Breast epithelium (tissue), 4 donors: Measurements from ENCODE around the gene FCAMR. TPM values are rescaled to one million over a fixed set of nuclear protein-coding genes. Genes with fewer than 3 reads are reported as not detected.

ENCODE experiments used
- DNase-seq, 2 donors: peaks; one replicate each; pipeline ENCODE4 v3.0.0-alpha.2; 2019; ENCODE audit warnings: low spot score in 2 of 2
- H3K27ac ChIP-seq, 2 donors: fragments of 200-600 bp; sonication (generic) in 1 of 2; one replicate each; pipeline ENCODE4 v1.5.1; 2016 to 2019; ENCODE audit warnings: mild to moderate bottlenecking in 1 of 2
- H3K27me3 ChIP-seq, 2 donors: fragments of 200-600 bp; sonication (generic) in 1 of 2; one replicate each; pipeline versions ENCODE4 v1.5.1 to v1.6.0; 2017 to 2019; ENCODE audit warnings: control low read depth in 1 of 2, mild to moderate bottlenecking in 1 of 2
- H3K36me3 ChIP-seq: fragments of 200-600 bp; one replicate; pipeline ENCODE4 v1.5.1; 2019
- H3K4me1 ChIP-seq, 2 donors: fragments of 200-600 bp; sonication (generic); one replicate each; pipeline ENCODE4 v1.5.1; 2016 to 2019; ENCODE audit warnings: control low read depth in 1 of 2
- H3K4me3 ChIP-seq, 3 donors: fragments of 200-600 bp; sonication (generic); 1 replicate in 2 of 3; 2 replicates in 1 of 3; pipeline ENCODE4 v1.5.1; 2016 to 2019; ENCODE audit warnings: mild to moderate bottlenecking in 3 of 3, moderate library complexity in 2 of 3
- H3K9me3 ChIP-seq, 2 donors: fragments of 200-600 bp; sonication (generic) in 1 of 2; one replicate each; pipeline ENCODE4 v1.5.1; 2016 to 2019; ENCODE audit warnings: control low read depth in 1 of 2
- POLR2A ChIP-seq: fragments of 450-650 bp; IDR thresholded peaks from one replicate; pipeline ENCODE4 v1.6.1; 2016; ENCODE audit warnings: antibody characterized with exemption, mild to moderate bottlenecking, moderate library complexity
- POLR2AphosphoS5 ChIP-seq, 3 donors: sonication (generic); formaldehyde crosslinking; IDR thresholded peaks; one replicate each; pipeline ENCODE4 v1.6.1; 2017; ENCODE audit warnings: antibody characterized with exemption in 3 of 3
- intact Hi-C: fragments of 100-400 bp; cut with DNase I; formaldehyde crosslinking; loops from one replicate; pipeline ENCODE4 v1.15.1; 2023; ENCODE audit warnings: low total_unique reads
- total RNA-seq, 3 donors: library from RNA; depleted of rRNA; stranded (reverse); fragments of >200 nt; gene quantifications; one replicate each; pipeline ENCODE4 v1.1.0, GENCODE V29; 2016
- TF ChIP-seq, protein P1 (sequence below), 3 donors: fragments of 450-650 bp; IDR thresholded peaks; one replicate each; pipeline ENCODE4 v1.5.1; 2016 to 2017; ENCODE audit warnings: antibody characterized with exemption in 3 of 3, mild to moderate bottlenecking in 3 of 3, moderate library complexity in 3 of 3

Gene FCAMR
- total RNA-seq, 3 donors from 2014 or later = not detected

DNA sequence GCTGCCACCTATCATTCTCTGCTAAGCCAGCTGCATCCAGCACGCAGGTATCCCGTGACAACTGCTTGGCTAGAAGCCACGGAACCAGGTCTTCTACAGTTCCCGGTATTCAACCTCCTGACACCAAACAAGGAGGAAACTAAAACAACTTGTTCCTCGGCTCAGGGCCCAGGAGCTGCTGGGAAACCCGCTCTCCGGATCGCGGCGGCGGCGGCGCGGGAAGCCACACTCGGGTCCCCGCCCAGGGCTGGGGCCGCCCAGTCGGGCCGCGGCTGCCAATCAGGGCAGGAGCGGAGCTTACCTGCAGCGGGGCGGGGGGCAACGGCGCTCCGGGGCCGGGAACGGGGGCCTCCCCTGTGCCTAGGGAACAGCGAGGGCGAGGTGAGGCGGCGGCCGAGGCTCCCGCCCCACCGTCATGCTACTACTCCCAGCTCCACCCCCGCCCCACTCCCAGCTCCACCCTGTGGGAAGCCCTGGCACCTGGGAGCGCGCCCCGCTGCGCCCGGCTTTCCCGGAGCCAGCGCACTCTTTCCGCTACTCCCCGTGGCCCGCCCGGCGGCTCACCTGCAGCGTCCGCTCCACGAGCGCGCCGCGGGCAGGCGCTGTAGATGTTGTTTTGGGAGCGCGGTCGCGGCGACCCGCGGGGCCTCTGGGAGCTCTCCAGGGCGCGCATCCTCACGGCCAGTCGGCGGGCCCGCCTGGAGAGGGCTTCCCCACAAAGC is 60.9 kb downstream of the FCAMR start:
- peak in 2 of 3 donors; percentile 7 to 55 for TF ChIP-seq POLR2AphosphoS5 (IDR thresholded peaks at IDR 0.05)
- TF ChIP-seq POLR2A = peak; percentile 37
- TF ChIP-seq, protein P1, sequence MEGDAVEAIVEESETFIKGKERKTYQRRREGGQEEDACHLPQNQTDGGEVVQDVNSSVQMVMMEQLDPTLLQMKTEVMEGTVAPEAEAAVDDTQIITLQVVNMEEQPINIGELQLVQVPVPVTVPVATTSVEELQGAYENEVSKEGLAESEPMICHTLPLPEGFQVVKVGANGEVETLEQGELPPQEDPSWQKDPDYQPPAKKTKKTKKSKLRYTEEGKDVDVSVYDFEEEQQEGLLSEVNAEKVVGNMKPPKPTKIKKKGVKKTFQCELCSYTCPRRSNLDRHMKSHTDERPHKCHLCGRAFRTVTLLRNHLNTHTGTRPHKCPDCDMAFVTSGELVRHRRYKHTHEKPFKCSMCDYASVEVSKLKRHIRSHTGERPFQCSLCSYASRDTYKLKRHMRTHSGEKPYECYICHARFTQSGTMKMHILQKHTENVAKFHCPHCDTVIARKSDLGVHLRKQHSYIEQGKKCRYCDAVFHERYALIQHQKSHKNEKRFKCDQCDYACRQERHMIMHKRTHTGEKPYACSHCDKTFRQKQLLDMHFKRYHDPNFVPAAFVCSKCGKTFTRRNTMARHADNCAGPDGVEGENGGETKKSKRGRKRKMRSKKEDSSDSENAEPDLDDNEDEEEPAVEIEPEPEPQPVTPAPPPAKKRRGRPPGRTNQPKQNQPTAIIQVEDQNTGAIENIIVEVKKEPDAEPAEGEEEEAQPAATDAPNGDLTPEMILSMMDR (IDR thresholded peaks at IDR 0.05) = no peak
- H3K4me3 ChIP-seq = peak overlapping the region; percentile 41 to 70 (median 63)
- no peaks in the 10 kb centered on the region for H3K36me3 ChIP-seq
- H3K27ac ChIP-seq = peak overlapping the region; percentile 90 to 91
- H3K9me3 ChIP-seq = no peaks in the 10 kb centered on the region
- DNase-seq = peak; percentile 89 to 94
- intact Hi-C loops = loop anchor here (5.0 kb wide), 1 partner anchor 182 kb away; no protein-coding TSS in a partner anchor
- H3K27me3 ChIP-seq = no peaks in the 10 kb centered on the region
- no peaks in the 10 kb centered on the region for H3K4me1 ChIP-seq

DNA sequence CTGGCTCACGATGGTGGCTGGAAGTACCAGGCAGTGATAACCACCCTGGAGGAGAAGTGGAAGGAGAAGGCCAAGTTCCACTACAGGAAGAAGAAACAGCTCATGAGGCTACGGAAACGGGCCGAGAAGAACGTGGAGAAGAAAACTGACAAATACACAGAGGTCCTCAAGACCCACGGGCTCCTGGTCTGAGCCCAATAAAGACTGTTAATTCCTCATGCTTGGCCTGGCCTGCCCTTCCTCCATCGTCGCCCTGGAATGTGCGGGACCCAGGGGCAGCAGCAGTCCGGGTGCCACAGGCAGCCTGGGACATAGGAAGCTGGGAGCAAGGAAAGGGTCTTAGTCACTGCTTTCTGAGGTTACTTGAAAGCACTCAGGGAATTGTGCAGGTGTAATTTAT is 62.2 kb downstream of the FCAMR start:
- TF ChIP-seq, protein P1 (IDR thresholded peaks at IDR 0.05) = no peak
- no peak for TF ChIP-seq POLR2A
- TF ChIP-seq POLR2AphosphoS5 (IDR thresholded peaks at IDR 0.05) = no peak
- peaks cover 0 to 4% of the 10 kb centered on the region in 2 donors for H3K4me1 ChIP-seq
- intact Hi-C loops = loop anchor here (5.0 kb wide), 1 partner anchor 181 kb away; no protein-coding TSS in a partner anchor
- DNase-seq = no peak
- H3K4me3 ChIP-seq = no peak overlapping the region
- no peaks in the 10 kb centered on the region for H3K27me3 ChIP-seq
- H3K9me3 ChIP-seq = no peaks in the 10 kb centered on the region
- H3K36me3 ChIP-seq = no peaks in the 10 kb centered on the region
- no peak overlapping the region for H3K27ac ChIP-seq

Other genes starting within 250 kb of the FCAMR start
- not detected for gene IL19, start 199.7 kb downstream of the FCAMR start, total RNA-seq
- gene IL10, start 198.0 kb downstream of the FCAMR start, total RNA-seq = 1 to 10 TPM in 2 of 3 donors, under 1 TPM in 1; 0.98 to 5.3 (median 4.3) TPM
- gene IL20, start 104.8 kb downstream of the FCAMR start, total RNA-seq = 1 to 10 TPM in 1 of 3 donors, not detected in 2; 1.5 TPM
- under 1 TPM in 1 of 3 donors, not detected in 2; 0.59 TPM for gene IL24, start 73.0 kb downstream of the FCAMR start, total RNA-seq
- gene FCMR, start 48.5 kb downstream of the FCAMR start, total RNA-seq = 10 to 100 TPM in 1 of 3 donors, 1 to 10 TPM in 2; 1.1 to 11.0 (median 3.3) TPM
- 100 to 1,000 TPM in 2 of 3 donors, under 1 TPM in 1; 0.16 to 205 (median 123) TPM for gene PIGR, start 24.0 kb downstream of the FCAMR start, total RNA-seq
- gene C1orf116, start 62.3 kb upstream of the FCAMR start, total RNA-seq = 10 to 100 TPM in 1 of 3 donors, 1 to 10 TPM in 1, under 1 TPM in 1; under 0.01 to 22.2 (median 5.6) TPM
- 10 to 100 TPM in 1 of 3 donors, 1 to 10 TPM in 2; 6.9 to 13.3 (median 9.2) TPM for gene YOD1, start 80.7 kb upstream of the FCAMR start, total RNA-seq
- gene PFKFB2, start 82.8 kb upstream of the FCAMR start, total RNA-seq = 10 to 100 TPM in 1 of 3 donors, 1 to 10 TPM in 2; 7.5 to 13.2 (median 8.2) TPM
- 1 to 10 TPM in 1 of 3 donors, under 1 TPM in 2; 0.80 to 3.1 (median 0.98) TPM for gene C4BPB, start 118.4 kb upstream of the FCAMR start, total RNA-seq
- 1 to 10 TPM in 2 of 3 donors, not detected in 1; 6.4 to 7.5 TPM for gene C4BPA, start 133.8 kb upstream of the FCAMR start, total RNA-seq